ENCODE data around the gene ZNF688.

- TF ChIP-seq, protein P1, sequence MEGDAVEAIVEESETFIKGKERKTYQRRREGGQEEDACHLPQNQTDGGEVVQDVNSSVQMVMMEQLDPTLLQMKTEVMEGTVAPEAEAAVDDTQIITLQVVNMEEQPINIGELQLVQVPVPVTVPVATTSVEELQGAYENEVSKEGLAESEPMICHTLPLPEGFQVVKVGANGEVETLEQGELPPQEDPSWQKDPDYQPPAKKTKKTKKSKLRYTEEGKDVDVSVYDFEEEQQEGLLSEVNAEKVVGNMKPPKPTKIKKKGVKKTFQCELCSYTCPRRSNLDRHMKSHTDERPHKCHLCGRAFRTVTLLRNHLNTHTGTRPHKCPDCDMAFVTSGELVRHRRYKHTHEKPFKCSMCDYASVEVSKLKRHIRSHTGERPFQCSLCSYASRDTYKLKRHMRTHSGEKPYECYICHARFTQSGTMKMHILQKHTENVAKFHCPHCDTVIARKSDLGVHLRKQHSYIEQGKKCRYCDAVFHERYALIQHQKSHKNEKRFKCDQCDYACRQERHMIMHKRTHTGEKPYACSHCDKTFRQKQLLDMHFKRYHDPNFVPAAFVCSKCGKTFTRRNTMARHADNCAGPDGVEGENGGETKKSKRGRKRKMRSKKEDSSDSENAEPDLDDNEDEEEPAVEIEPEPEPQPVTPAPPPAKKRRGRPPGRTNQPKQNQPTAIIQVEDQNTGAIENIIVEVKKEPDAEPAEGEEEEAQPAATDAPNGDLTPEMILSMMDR (IDR thresholded peaks at IDR 0.05), result no peak
- TF ChIP-seq EP300 (IDR thresholded peaks at IDR 0.05), result no peak
- TF ChIP-seq POLR2AphosphoS5 (IDR thresholded peaks at IDR 0.05), result no peak
- no peak for TF ChIP-seq POLR2A (IDR thresholded peaks at IDR 0.05)
Measured at GRCh38 chr16:30525844-30526136, 45.7 kb downstream of the ZNF688 start.

Measured in suprapubic skin (tissue), 4 donors.